ENCODE results near the gene ADAM23.

DNA sequence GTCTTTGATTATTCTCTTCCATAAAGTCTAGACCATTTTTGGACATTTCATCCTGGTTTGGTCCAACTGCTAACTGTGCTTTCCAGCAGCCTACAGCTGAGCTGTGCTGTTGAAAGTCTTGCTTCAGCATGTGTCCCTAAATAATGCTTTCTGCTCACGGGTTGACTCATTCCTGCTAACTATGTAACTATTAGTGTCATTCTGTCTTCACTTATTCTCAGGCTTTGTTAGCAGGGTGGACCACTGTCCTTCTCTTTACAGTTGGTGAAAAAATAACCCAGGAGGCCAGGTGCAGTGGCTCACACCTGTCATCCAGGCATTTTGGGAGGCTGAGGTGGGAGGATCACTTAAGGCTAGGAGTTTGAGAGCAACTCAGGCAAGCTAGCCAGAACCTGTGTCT lies 8.9 kb downstream of the ADAM23 start:
- TF ChIP-seq, protein P1, sequence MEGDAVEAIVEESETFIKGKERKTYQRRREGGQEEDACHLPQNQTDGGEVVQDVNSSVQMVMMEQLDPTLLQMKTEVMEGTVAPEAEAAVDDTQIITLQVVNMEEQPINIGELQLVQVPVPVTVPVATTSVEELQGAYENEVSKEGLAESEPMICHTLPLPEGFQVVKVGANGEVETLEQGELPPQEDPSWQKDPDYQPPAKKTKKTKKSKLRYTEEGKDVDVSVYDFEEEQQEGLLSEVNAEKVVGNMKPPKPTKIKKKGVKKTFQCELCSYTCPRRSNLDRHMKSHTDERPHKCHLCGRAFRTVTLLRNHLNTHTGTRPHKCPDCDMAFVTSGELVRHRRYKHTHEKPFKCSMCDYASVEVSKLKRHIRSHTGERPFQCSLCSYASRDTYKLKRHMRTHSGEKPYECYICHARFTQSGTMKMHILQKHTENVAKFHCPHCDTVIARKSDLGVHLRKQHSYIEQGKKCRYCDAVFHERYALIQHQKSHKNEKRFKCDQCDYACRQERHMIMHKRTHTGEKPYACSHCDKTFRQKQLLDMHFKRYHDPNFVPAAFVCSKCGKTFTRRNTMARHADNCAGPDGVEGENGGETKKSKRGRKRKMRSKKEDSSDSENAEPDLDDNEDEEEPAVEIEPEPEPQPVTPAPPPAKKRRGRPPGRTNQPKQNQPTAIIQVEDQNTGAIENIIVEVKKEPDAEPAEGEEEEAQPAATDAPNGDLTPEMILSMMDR (IDR thresholded peaks at IDR 0.05; ENCODE audit: low read depth, low read length, missing input control): no peak
- TF ChIP-seq, protein P2, sequence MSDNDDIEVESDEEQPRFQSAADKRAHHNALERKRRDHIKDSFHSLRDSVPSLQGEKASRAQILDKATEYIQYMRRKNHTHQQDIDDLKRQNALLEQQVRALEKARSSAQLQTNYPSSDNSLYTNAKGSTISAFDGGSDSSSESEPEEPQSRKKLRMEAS (IDR thresholded peaks at IDR 0.05): no peak
- TF ChIP-seq EGR1 (IDR thresholded peaks at IDR 0.05; ENCODE audit: low read depth in 2 of 2) (no peak), SP1 (IDR thresholded peaks at IDR 0.05) (no peak), HNF4A (conservative IDR thresholded peaks at IDR 0.05) (no peak)

Data from liver (tissue), 3 donors.